Measurements from ENCODE around the gene LRRC58. TPM values are rescaled to one million over a fixed set of nuclear protein-coding genes. Genes with fewer than 3 reads are reported as not detected.
"Not testable (repeated sequence)": the region's sequence is repeated elsewhere in the genome, so short reads cannot be mapped to it uniquely, and the experiment has no call there.

The LRRC58 gene
- total RNA-seq, 5 donors from 2014 or later (not counting 1 experiment from before 2014, with no cell fraction given) = 14.4 to 19.2 (median 17.7) TPM

DNA sequence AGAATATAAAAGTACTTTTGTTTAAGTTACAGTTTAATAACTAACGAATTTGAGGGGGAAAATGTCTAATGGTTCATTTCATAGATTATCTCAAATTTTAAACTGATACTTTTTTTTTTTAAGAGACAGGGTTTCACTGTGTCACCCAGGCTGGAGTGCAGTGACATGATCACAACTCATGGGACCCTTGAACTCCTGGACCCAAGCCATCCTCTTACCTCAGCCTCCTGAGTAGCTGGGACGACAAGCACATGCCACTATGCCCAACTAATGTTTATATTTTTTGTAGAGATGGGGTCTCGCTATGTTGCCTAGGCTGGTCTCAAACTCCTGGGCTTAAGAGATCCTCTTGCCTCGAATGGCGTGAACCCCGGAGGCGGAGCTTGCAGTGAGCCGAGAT is 16.5 kb downstream of the LRRC58 start:
- H3K27me3 Mint-ChIP-seq = no peaks in the 10 kb centered on the region
- ATAC-seq (replicated peaks in 1 of 4) (no peak), DNase-seq (no peak)
- no peak overlapping the region for H3K27ac ChIP-seq (ENCODE audit: low read length)
- no peak overlapping the region for H3K4me3 ChIP-seq (ENCODE audit: control insufficient read depth in 1 of 2, extremely low read depth in 1 of 2, low read length in 1 of 2)
- H3K27ac Mint-ChIP-seq = no peak overlapping the region
- ChIA-PET CTCF (no interaction called here), POLR2A (interaction anchor here in 1 of 2 donors (0.5 kb wide), 1 partner anchor 28 kb away, joined by 6 read pairs; no protein-coding TSS in a partner anchor)
- H3K4me1 ChIP-seq (ENCODE audit: control insufficient read depth in 1 of 2, extremely low read depth in 1 of 2, insufficient read depth in 2 of 2, low read length in 2 of 2) = no peaks in the 10 kb centered on the region
- no peaks in the 10 kb centered on the region for H3K27me3 ChIP-seq (replicated peaks in 1 of 2; ENCODE audit: control insufficient read depth in 2 of 2, extremely low read depth in 1 of 2, insufficient read depth in 2 of 2, low read length in 1 of 2)
- peaks cover 46% of the 10 kb centered on the region for H3K36me3 Mint-ChIP-seq
- H3K4me1 Mint-ChIP-seq = peaks cover 12 to 15% (median 15%) of the 10 kb centered on the region in 3 donors
- no peak overlapping the region for H3K4me3 Mint-ChIP-seq
- H3K36me3 ChIP-seq (ENCODE audit: control insufficient read depth in 2 of 2, extremely low read depth in 1 of 2, insufficient read depth in 1 of 2, low read length in 1 of 2) = peaks cover 0 to 62% of the 10 kb centered on the region in 2 donors
- no peaks in the 10 kb centered on the region for H3K9me3 ChIP-seq
- WGBS (ENCODE audit: insufficient coverage) = 100% methylated on average over 5 of the region's 8 CpGs
- H3K9me3 Mint-ChIP-seq = no peaks in the 10 kb centered on the region

DNA sequence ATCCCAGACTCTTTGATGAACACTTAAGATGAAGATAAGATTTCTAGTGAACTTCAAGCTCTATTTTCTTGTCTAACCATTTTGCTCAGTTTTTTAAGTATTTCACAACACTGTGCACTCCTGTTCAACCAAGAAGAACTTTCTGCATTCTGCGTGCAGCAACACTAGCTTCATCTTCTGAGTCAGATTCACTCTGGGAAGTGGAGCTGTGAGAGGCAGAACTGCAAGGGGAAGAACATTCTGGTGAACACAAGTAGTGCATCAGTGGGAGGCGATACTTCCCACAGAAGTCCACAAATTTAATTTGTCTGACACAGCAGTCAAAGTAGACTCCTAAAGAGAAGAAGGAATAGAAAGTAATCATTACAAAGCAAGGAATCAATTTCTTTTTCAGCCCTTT is 18.1 kb downstream of the LRRC58 start:
- H3K9me3 ChIP-seq = no peaks in the 10 kb centered on the region
- CTCF ChIA-PET = interaction anchor here in 1 of 2 donors (0.6 kb wide), 1 partner anchor 62 kb away, joined by 3 read pairs; no protein-coding TSS in a partner anchor
- no peak overlapping the region for H3K27ac ChIP-seq (ENCODE audit: low read length)
- no peaks in the 10 kb centered on the region for H3K4me1 ChIP-seq (ENCODE audit: control insufficient read depth in 1 of 2, extremely low read depth in 1 of 2, insufficient read depth in 2 of 2, low read length in 2 of 2)
- no peaks in the 10 kb centered on the region for H3K27me3 Mint-ChIP-seq
- DNase-seq = no peak
- H3K36me3 Mint-ChIP-seq = peaks cover 54% of the 10 kb centered on the region
- H3K4me3 ChIP-seq (ENCODE audit: control insufficient read depth in 1 of 2, extremely low read depth in 1 of 2, low read length in 1 of 2) = no peak overlapping the region
- H3K9me3 Mint-ChIP-seq = no peaks in the 10 kb centered on the region
- ATAC-seq (replicated peaks in 1 of 4) = no peak
- peaks cover 5% of the 10 kb centered on the region in 3 donors for H3K4me1 Mint-ChIP-seq
- POLR2A ChIA-PET = no interaction called here
- H3K27ac Mint-ChIP-seq = no peak overlapping the region
- peaks cover 0 to 64% of the 10 kb centered on the region in 2 donors for H3K36me3 ChIP-seq (ENCODE audit: control insufficient read depth in 2 of 2, extremely low read depth in 1 of 2, insufficient read depth in 1 of 2, low read length in 1 of 2)
- H3K27me3 ChIP-seq (replicated peaks in 1 of 2; ENCODE audit: control insufficient read depth in 2 of 2, extremely low read depth in 1 of 2, insufficient read depth in 2 of 2, low read length in 1 of 2) = no peaks in the 10 kb centered on the region
- 100% methylated on average over 1 of the region's 2 CpGs for WGBS (ENCODE audit: insufficient coverage)
- no peak overlapping the region for H3K4me3 Mint-ChIP-seq

GRCh38 chr3:120326784-120327183 is 22.4 kb downstream of the LRRC58 start:
- H3K36me3 ChIP-seq (ENCODE audit: control insufficient read depth in 2 of 2, extremely low read depth in 1 of 2, insufficient read depth in 1 of 2, low read length in 1 of 2) = peaks cover 4 to 40% of the 10 kb centered on the region in 2 donors
- Mint-ChIP-seq H3K9me3 (no peaks in the 10 kb centered on the region), H3K4me1 (no peaks in the 10 kb centered on the region), H3K27me3 (no peaks in the 10 kb centered on the region), H3K4me3 (no peak overlapping the region), H3K27ac (no peak overlapping the region), H3K36me3 (peaks cover 53% of the 10 kb centered on the region)
- WGBS (ENCODE audit: insufficient coverage) = no CpG with 5 or more reads among the region's 2 CpGs
- DNase-seq (no peak), ATAC-seq (replicated peaks in 1 of 4) (no peak)
- no peaks in the 10 kb centered on the region for H3K27me3 ChIP-seq (replicated peaks in 1 of 2; ENCODE audit: control insufficient read depth in 2 of 2, extremely low read depth in 1 of 2, insufficient read depth in 2 of 2, low read length in 1 of 2)
- no peak overlapping the region for H3K4me3 ChIP-seq (ENCODE audit: control insufficient read depth in 1 of 2, extremely low read depth in 1 of 2, low read length in 1 of 2)
- H3K27ac ChIP-seq (ENCODE audit: low read length) = no peak overlapping the region
- no peaks in the 10 kb centered on the region for H3K4me1 ChIP-seq (ENCODE audit: control insufficient read depth in 1 of 2, extremely low read depth in 1 of 2, insufficient read depth in 2 of 2, low read length in 2 of 2)
- ChIA-PET CTCF (interaction anchor here in 1 of 2 donors (1.4 kb wide), 1 partner anchor 435 kb away, joined by 4 read pairs; no protein-coding TSS in a partner anchor), POLR2A (interaction anchor here in 1 of 2 donors (0.6 kb wide), 1 partner anchor 116 kb away, joined by 7 read pairs; no protein-coding TSS in a partner anchor)
- H3K9me3 ChIP-seq = no peaks in the 10 kb centered on the region

DNA sequence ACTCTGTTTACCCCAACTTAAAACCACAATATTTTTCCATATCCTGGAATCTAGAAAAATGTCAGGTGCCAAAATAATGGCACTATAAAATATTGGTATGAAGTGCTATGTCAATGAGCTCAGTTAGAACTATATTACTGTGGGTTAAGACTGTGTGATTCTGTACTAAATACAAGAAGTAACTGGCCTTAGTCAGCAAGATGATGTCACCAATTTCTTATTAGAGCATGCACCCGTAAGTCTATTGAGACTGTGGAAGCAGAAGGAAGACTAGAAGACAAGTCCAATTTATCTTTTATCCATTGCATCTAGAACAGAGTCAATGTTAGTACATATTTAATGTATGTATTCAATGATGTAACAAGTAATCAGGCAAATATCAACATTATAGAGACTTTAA is 25.0 kb downstream of the LRRC58 start:
- H3K36me3 Mint-ChIP-seq = peaks cover 55% of the 10 kb centered on the region
- peaks cover 4 to 5% (median 5%) of the 10 kb centered on the region in 3 donors for H3K9me3 Mint-ChIP-seq
- Histone ChIP-seq H3K9me3 (peaks cover 2% of the 10 kb centered on the region), H3K27ac (ENCODE audit: low read length) (no peak overlapping the region), H3K27me3 (replicated peaks in 1 of 2; ENCODE audit: control insufficient read depth in 2 of 2, extremely low read depth in 1 of 2, insufficient read depth in 2 of 2, low read length in 1 of 2) (no peaks in the 10 kb centered on the region), H3K36me3 (ENCODE audit: control insufficient read depth in 2 of 2, extremely low read depth in 1 of 2, insufficient read depth in 1 of 2, low read length in 1 of 2) (peaks cover 4 to 22% of the 10 kb centered on the region in 2 donors), H3K4me1 (ENCODE audit: control insufficient read depth in 1 of 2, extremely low read depth in 1 of 2, insufficient read depth in 2 of 2, low read length in 2 of 2) (no peaks in the 10 kb centered on the region), H3K4me3 (ENCODE audit: control insufficient read depth in 1 of 2, extremely low read depth in 1 of 2, low read length in 1 of 2) (no peak overlapping the region)
- ChIA-PET POLR2A (no interaction called here), CTCF (no interaction called here)
- ATAC-seq (replicated peaks in 1 of 4) (no peak), DNase-seq (no peak)
- H3K4me1 Mint-ChIP-seq = no peaks in the 10 kb centered on the region
- H3K4me3 Mint-ChIP-seq = no peak overlapping the region
- no CpG with 5 or more reads among the region's 1 CpG for WGBS (ENCODE audit: insufficient coverage)
- no peak overlapping the region for H3K27ac Mint-ChIP-seq
- no peaks in the 10 kb centered on the region for H3K27me3 Mint-ChIP-seq

DNA sequence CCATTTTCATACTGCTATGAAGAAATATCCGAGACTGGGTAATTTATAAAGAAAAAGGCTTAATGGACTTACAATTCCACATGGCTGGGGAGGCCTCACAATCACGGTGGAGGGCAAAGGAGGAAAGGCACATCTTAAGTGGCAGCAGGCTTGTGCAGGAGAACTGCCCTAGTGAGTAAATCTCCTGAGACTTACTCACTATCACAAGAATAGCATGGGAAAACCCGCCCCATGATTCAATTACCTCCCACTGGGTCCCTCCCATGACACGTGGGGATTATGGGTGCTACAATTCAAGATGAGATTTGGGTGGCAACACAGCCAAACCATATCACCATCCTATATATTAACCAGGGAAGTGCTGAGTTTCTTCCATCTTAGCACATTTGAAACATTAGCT is 25.4 kb downstream of the LRRC58 start:
- H3K27ac Mint-ChIP-seq; CTCF ChIA-PET; H3K9me3 Mint-ChIP-seq; POLR2A ChIA-PET; H3K4me3 ChIP-seq (ENCODE audit: control insufficient read depth in 1 of 2, extremely low read depth in 1 of 2, low read length in 1 of 2); H3K4me1 Mint-ChIP-seq; H3K27ac ChIP-seq (ENCODE audit: low read length); H3K4me3 Mint-ChIP-seq; H3K27me3 Mint-ChIP-seq; H3K9me3 ChIP-seq; H3K27me3 ChIP-seq (replicated peaks in 1 of 2; ENCODE audit: control insufficient read depth in 2 of 2, extremely low read depth in 1 of 2, insufficient read depth in 2 of 2, low read length in 1 of 2); ATAC-seq (replicated peaks in 1 of 4); H3K4me1 ChIP-seq (ENCODE audit: control insufficient read depth in 1 of 2, extremely low read depth in 1 of 2, insufficient read depth in 2 of 2, low read length in 2 of 2); DNase-seq: not testable (repeated sequence)
- peaks cover 4 to 18% of the 10 kb centered on the region in 2 donors for H3K36me3 ChIP-seq (ENCODE audit: control insufficient read depth in 2 of 2, extremely low read depth in 1 of 2, insufficient read depth in 1 of 2, low read length in 1 of 2)
- WGBS (ENCODE audit: insufficient coverage) = no CpG with 5 or more reads among the region's 4 CpGs
- H3K36me3 Mint-ChIP-seq = peaks cover 55% of the 10 kb centered on the region

GRCh38 chr3:120311863-120312794 is 37.0 kb downstream of the LRRC58 start:
- Histone ChIP-seq H3K4me3 (ENCODE audit: control insufficient read depth in 1 of 2, extremely low read depth in 1 of 2, low read length in 1 of 2) (no peak overlapping the region), H3K4me1 (ENCODE audit: control insufficient read depth in 1 of 2, extremely low read depth in 1 of 2, insufficient read depth in 2 of 2, low read length in 2 of 2) (no peaks in the 10 kb centered on the region), H3K27ac (ENCODE audit: low read length) (no peak overlapping the region), H3K9me3 (no peaks in the 10 kb centered on the region), H3K36me3 (ENCODE audit: control insufficient read depth in 2 of 2, extremely low read depth in 1 of 2, insufficient read depth in 1 of 2, low read length in 1 of 2) (no peaks in the 10 kb centered on the region), H3K27me3 (replicated peaks in 1 of 2; ENCODE audit: control insufficient read depth in 2 of 2, extremely low read depth in 1 of 2, insufficient read depth in 2 of 2, low read length in 1 of 2) (no peaks in the 10 kb centered on the region)
- Mint-ChIP-seq H3K36me3 (peaks cover 33% of the 10 kb centered on the region), H3K4me1 (no peaks in the 10 kb centered on the region), H3K9me3 (peaks cover 5 to 18% (median 10%) of the 10 kb centered on the region in 3 donors), H3K27ac (peak overlapping the region in 1 of 2 donors; percentile 15), H3K27me3 (peaks cover 0 to 2% of the 10 kb centered on the region in 2 donors), H3K4me3 (no peak overlapping the region)
- no peak for ATAC-seq (replicated peaks in 1 of 4)
- DNase-seq = no peak
- CTCF ChIA-PET = no interaction called here
- WGBS (ENCODE audit: insufficient coverage) = 83% methylated on average over 23 of the region's 24 CpGs
- POLR2A ChIA-PET = no interaction called here

All from T-cell (primary cell).